Epithelial cell of esophagus (primary cell): Measurements from ENCODE around the gene ADAM33.

Experiments used
- DNase-seq: peaks from one replicate; pipeline ENCODE4 v3.0.0; 2010; ENCODE audit warnings: low read depth
- H3K4me3 ChIP-seq: 2 replicates; pipeline ENCODE4 v1.5.1; 2011; ENCODE audit warnings: mild to moderate bottlenecking, low read length, control low read depth
- TF ChIP-seq, protein P1 (sequence below): IDR thresholded peaks from 2 replicates; pipeline ENCODE4 v1.5.1; 2011; ENCODE audit warnings: low read depth, mild to moderate bottlenecking, low read length, control low read depth, inconsistent platforms; ENCODE audit not compliant: insufficient read depth; ENCODE audit errors: missing control alignments

ADAM33 gene

DNA sequence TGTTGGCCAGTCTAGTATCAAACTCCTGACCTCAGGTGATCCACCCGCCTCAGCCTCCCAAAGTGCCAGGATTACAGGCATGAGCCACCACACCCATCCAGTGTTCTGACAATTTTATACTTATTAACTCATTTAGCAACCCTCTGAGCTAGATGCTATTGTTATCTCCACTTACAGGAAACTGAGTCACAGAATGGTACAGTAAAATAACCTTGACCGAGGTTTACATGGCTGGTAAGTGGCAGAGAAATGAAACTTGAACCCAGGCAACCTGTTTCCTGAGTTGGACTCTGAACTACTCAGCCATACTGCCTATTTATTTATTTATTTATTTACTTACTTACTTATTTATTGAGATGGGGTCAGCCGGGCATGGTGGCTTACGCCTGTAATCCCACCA lies 37.2 kb upstream of the ADAM33 start:
- TF ChIP-seq, protein P1, sequence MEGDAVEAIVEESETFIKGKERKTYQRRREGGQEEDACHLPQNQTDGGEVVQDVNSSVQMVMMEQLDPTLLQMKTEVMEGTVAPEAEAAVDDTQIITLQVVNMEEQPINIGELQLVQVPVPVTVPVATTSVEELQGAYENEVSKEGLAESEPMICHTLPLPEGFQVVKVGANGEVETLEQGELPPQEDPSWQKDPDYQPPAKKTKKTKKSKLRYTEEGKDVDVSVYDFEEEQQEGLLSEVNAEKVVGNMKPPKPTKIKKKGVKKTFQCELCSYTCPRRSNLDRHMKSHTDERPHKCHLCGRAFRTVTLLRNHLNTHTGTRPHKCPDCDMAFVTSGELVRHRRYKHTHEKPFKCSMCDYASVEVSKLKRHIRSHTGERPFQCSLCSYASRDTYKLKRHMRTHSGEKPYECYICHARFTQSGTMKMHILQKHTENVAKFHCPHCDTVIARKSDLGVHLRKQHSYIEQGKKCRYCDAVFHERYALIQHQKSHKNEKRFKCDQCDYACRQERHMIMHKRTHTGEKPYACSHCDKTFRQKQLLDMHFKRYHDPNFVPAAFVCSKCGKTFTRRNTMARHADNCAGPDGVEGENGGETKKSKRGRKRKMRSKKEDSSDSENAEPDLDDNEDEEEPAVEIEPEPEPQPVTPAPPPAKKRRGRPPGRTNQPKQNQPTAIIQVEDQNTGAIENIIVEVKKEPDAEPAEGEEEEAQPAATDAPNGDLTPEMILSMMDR, result no peak
- no peak for DNase-seq
- no peak overlapping the region for H3K4me3 ChIP-seq

DNA sequence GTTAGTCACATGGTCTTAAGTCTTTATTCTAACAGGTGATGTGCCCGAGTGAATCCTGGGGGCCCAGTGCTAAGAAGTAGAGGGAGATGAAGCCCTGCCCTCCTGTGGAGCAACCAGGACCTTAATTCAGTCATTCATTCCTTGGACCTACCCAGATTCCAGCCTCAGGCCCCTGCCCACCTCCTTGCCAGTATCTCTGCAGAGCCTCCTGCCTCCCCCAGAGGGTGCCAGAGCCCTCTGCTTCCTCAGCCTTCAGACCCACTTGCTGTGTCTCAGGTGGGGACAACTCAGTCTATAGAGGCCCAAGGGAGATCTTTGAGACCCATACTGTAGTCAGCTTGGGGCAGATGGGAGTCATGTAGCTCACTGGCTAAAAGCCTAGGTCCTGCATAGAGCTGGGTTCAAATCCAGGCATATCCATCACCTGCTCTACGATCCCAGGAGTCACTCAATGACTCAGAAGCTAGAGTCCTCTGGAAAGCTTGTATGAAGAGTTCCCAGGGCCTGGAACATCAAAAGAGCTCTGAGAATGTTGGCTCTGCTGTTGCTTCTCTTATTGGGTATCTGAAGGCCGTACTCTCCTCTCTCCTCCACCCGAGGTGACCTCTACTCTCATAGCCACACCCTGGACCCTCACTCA lies 34.5 kb upstream of the ADAM33 start:
- TF ChIP-seq, protein P1, result peak; percentile 66
- H3K4me3 ChIP-seq, result no peak overlapping the region
- peak; percentile 45 for DNase-seq

DNA sequence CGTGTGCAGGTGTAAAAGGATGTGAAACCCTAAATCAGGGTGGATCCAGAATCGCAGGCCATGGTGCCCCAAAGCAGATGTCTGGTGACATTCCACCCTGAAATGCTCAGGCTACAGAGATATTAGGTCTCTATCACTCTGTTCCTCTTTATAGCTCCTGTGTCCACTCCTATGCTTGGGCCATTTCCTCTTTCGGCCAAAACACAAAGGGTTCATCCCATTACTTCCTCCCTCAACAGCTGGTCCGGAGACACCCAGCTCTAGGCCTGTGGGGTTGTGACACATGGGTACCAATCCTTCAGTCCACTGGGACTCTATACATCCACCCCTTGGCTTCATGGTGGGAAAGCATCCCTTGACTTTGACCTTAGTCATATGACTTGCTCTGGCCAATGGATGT lies 32.3 kb upstream of the ADAM33 start:
- H3K4me3 ChIP-seq, result no peak overlapping the region
- TF ChIP-seq, protein P1, result no peak
- DNase-seq, result no peak

DNA sequence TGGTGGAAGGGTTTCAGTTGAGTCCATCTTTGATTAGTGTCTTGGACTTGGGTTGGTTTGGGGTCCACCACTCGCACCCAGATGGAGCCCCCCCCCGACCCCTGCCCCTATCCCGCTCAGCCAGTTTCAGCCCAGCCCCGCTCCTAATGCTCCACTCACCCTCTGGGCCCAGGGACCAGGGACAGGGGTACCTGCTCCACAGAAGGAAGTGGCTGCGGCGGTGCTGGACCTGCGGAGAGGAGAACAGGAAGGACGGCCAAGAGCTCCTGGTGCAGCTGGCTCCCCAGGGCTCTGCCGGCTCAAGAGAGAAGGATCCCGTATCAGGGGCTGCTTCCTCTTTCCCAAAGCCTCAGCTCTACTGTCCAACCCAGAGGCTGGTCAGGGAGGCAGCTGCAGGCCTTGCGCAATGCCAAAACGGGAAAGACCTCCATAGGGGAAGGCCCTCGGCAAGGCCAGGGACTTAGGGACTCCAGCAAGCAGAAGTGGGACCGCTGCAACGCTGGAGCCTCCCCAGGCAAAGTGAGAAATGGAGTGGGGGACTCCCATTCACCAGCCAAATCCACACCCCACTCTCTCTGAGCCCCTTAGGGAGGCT lies 30.6 kb upstream of the ADAM33 start, which contains the start of gene SIGLEC1:
Gene SIGLEC1 (minus strand): TSS at position 322 of the 595 bp plus-strand sequence. CDS start 5,472 bp downstream, outside the sequence.
- TF ChIP-seq, protein P1, result no peak
- DNase-seq, result no peak
- no peak within 1 kb of the TSS for H3K4me3 ChIP-seq

DNA sequence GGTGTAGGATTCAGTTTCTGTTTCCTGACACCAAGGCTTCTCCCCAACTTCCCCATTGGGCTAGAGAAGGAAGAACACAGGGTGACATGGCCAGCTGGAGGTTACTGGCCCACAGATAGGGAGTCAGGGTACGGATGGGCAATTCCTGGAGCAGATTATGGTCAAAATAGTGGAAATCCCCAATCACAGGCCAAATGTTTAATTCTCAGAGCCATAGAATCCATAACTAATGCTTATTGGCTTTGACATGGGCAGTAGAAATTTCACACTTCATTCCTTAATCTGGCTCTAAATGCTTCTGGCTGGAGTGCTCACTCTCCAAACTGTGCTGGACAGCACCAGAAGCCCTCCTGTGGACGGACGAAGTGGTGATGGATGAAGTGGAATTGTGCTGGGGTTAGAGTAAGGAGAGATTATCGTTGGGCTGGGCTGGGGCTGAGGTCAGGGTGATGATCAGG lies 29.7 kb upstream of the ADAM33 start:
- DNase-seq, result no peak
- H3K4me3 ChIP-seq, result no peak overlapping the region
- TF ChIP-seq, protein P1, result no peak

DNA sequence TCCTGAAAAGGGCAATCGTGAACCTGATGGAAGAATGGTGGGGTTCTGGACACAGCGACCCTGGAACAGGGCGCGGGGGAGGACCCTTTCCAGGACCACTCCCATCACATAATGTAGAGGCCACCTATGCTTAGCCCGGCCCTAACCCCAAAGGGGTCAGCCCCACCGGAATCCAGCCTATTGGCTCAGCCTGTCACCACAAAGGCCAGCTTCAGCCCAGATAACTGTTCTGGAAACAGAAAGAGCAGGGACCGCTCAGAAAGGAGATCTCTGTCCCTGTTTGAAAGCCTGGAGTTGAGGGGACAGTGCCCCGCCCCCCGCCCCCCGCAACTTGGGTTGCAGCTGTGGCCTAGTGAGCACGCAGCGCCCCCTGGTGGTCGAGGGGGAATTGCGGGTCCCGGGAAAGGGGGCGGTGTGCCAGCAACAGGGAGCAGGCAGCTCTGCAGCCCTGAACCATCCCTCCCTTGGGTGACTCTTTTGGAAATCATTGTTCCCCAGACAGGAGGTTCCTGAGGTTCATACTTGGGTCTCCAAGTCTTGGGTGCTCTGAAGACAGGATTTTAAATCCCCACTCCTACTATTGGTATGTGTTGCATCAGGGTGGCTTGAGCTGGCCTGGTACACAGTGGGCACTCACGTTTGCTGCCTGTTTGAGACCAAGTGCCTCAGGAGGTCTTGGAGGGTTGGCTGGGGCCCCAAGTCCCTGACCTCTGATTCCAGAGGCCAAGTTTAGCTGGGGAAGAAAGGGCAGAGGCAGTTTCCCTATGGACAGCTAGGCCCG lies 29.1 kb upstream of the ADAM33 start:
- no peak overlapping the region for H3K4me3 ChIP-seq
- peak; percentile 48 for DNase-seq
- TF ChIP-seq, protein P1, result peak; percentile 78
